Thymus (tissue), 11 donors: ENCODE results near the gene MED12L. TPM values are rescaled to one million over a fixed set of nuclear protein-coding genes. Genes with fewer than 3 reads are reported as not detected.

Source experiments
- DNase-seq, 9 donors: peaks; one replicate each; pipeline ENCODE4 v3.0.0-alpha.2; 2013; ENCODE audit warnings: low spot score in 9 of 9, low read depth in 6 of 9, missing footprints in 1 of 9
- H3K27ac ChIP-seq, 2 donors: one replicate each; pipeline ENCODE4 v1.5.1; 2013; ENCODE audit warnings: control low read depth in 1 of 2, low read depth in 1 of 2, low read length in 1 of 2, mild to moderate bottlenecking in 1 of 2, moderate library complexity in 1 of 2
- H3K27me3 ChIP-seq, 2 donors: one replicate each; pipeline ENCODE4 v1.5.1; 2013; ENCODE audit warnings: low read length in 1 of 2; ENCODE audit not compliant: control insufficient read depth in 2 of 2, insufficient read depth in 1 of 2
- H3K36me3 ChIP-seq, 2 donors: one replicate each; pipeline ENCODE4 v1.5.1; 2013; ENCODE audit warnings: low read length in 1 of 2, mild to moderate bottlenecking in 1 of 2, moderate library complexity in 1 of 2; ENCODE audit not compliant: control insufficient read depth in 2 of 2, insufficient read depth in 2 of 2
- H3K4me1 ChIP-seq, 2 donors: one replicate each; pipeline ENCODE4 v1.5.1; 2013; ENCODE audit warnings: low read length in 2 of 2; ENCODE audit not compliant: control insufficient read depth in 2 of 2, insufficient read depth in 2 of 2
- H3K4me3 ChIP-seq, 2 donors: one replicate each; pipeline ENCODE4 v1.5.1; 2013; ENCODE audit warnings: low read length in 2 of 2, control low read depth in 1 of 2, mild to moderate bottlenecking in 1 of 2
- H3K9me3 ChIP-seq, 2 donors: one replicate each; pipeline ENCODE4 v1.5.1; 2013; ENCODE audit warnings: low read length in 1 of 2, mild to moderate bottlenecking in 1 of 2; ENCODE audit not compliant: control insufficient read depth in 2 of 2, insufficient read depth in 1 of 2
- WGBS: extraction: QIAGEN DNeasy Blood & Tissue Kit; methylation state at CpG from one replicate; pipeline ENCODE4 v1.1.7; 2013; 5-methylcytosine and 5-hydroxymethylcytosine counted together
- polyA plus RNA-seq: library from polyadenylated mRNA; stranded (reverse); fragments of 200-250 nt; gene quantifications from one replicate; pipeline ENCODE4 v1.2.3, GENCODE V29; 2013
- total RNA-seq: library from RNA; stranded (reverse); fragments of 120-200 nt; gene quantifications from one replicate; pipeline ENCODE4 v1.2.4, GENCODE V29; 2013
- donor health status: healthy.

Gene MED12L
- total and polyA plus RNA-seq, 2 donors: 0.30 to 1.7 TPM

- no peaks in the 10 kb centered on the region for H3K27me3 ChIP-seq
- no peak for DNase-seq
- no peak overlapping the region for H3K4me3 ChIP-seq
- H3K4me1 ChIP-seq: peaks cover 9% of the 10 kb centered on the region in 2 donors
- WGBS: 97% methylated on average over 6 of the region's 6 CpGs
- H3K27ac ChIP-seq: no peak overlapping the region
- H3K9me3 ChIP-seq: no peaks in the 10 kb centered on the region
- no peaks in the 10 kb centered on the region for H3K36me3 ChIP-seq
These were observed 112.7 kb downstream of the MED12L start for GRCh38 chr3:151197981-151198767.

- peaks cover 9% of the 10 kb centered on the region in 2 donors for H3K4me1 ChIP-seq
- no peak overlapping the region for H3K27ac ChIP-seq
- no peaks in the 10 kb centered on the region for H3K27me3 ChIP-seq
- 96% methylated on average over 5 of the region's 5 CpGs for WGBS
- no peak for DNase-seq
- no peaks in the 10 kb centered on the region for H3K9me3 ChIP-seq
- no peak overlapping the region for H3K4me3 ChIP-seq
- no peaks in the 10 kb centered on the region for H3K36me3 ChIP-seq
These were observed 113.4 kb downstream of the MED12L start for GRCh38 chr3:151198849-151199248.

GRCh38 chr3:151199554-151200438 is 114.3 kb downstream of the MED12L start:
- Histone ChIP-seq H3K36me3 (no peaks in the 10 kb centered on the region), H3K4me3 (no peak overlapping the region), H3K27me3 (no peaks in the 10 kb centered on the region), H3K4me1 (peaks cover 9% of the 10 kb centered on the region in 2 donors), H3K27ac (peak overlapping the region; percentile 44 to 77), H3K9me3 (no peaks in the 10 kb centered on the region)
- peak in 2 of 9 donors; percentile 34 to 63 for DNase-seq
- WGBS: 44% methylated on average over 4 of the region's 4 CpGs

GRCh38 chr3:151200586-151200985 is 115.1 kb downstream of the MED12L start:
- peaks cover 12% of the 10 kb centered on the region in 2 donors for H3K4me1 ChIP-seq
- H3K4me3 ChIP-seq: peak overlapping the region in 1 of 2 donors; percentile 22
- WGBS: 94% methylated on average over 2 of the region's 2 CpGs
- DNase-seq: no peak
- no peaks in the 10 kb centered on the region for H3K9me3 ChIP-seq
- H3K27me3 ChIP-seq: no peaks in the 10 kb centered on the region
- H3K27ac ChIP-seq: no peak overlapping the region
- no peaks in the 10 kb centered on the region for H3K36me3 ChIP-seq

GRCh38 chr3:151201051-151201730 is 115.7 kb downstream of the MED12L start:
- peak overlapping the region; percentile 8 to 46 for H3K27ac ChIP-seq
- H3K9me3 ChIP-seq: no peaks in the 10 kb centered on the region
- H3K27me3 ChIP-seq: no peaks in the 10 kb centered on the region
- H3K4me1 ChIP-seq: peaks cover 13 to 15% of the 10 kb centered on the region in 2 donors
- no peak for DNase-seq
- H3K36me3 ChIP-seq: no peaks in the 10 kb centered on the region
- peak overlapping the region; percentile 1 to 22 for H3K4me3 ChIP-seq
- WGBS: 94% methylated on average over 7 of the region's 7 CpGs

- Histone ChIP-seq H3K27me3 (no peaks in the 10 kb centered on the region), H3K36me3 (no peaks in the 10 kb centered on the region), H3K27ac (peak within 1 kb of the TSS; percentile 80 to 81), H3K9me3 (no peaks in the 10 kb centered on the region), H3K4me3 (peak within 1 kb of the TSS; percentile 21 to 43), H3K4me1 (peaks cover 13 to 17% of the 10 kb centered on the region in 2 donors)
- WGBS: 18% methylated on average over 3 of the region's 3 CpGs
- DNase-seq: peak in 8 of 9 donors; percentile 34 to 89 (median 68)
These were observed 117.6 kb downstream of the MED12L start, which contains the start of gene GPR171 for GRCh38 chr3:151203051-151203420. TSS of gene GPR171 (minus strand) at chr3:151203216. CDS start at chr3:151199386, 3,830 bp downstream.

GRCh38 chr3:151204530-151205402 is 119.3 kb downstream of the MED12L start:
- WGBS: 80% methylated on average over 3 of the region's 3 CpGs
- no peak for DNase-seq

GRCh38 chr3:151205482-151205881 is 120.0 kb downstream of the MED12L start:
- 97% methylated on average over 6 of the region's 6 CpGs for WGBS
- DNase-seq: no peak
- Histone ChIP-seq H3K4me1 (peaks cover 12 to 20% of the 10 kb centered on the region in 2 donors), H3K9me3 (no peaks in the 10 kb centered on the region), H3K27me3 (no peaks in the 10 kb centered on the region), H3K36me3 (no peaks in the 10 kb centered on the region), H3K4me3 (no peak overlapping the region), H3K27ac (no peak overlapping the region)

More at GRCh38 chr3:151204530-151205402, 119.3 kb downstream of the MED12L start:
- Histone ChIP-seq H3K36me3 (no peaks in the 10 kb centered on the region), H3K4me3 (no peak overlapping the region), H3K4me1 (peaks cover 13 to 18% of the 10 kb centered on the region in 2 donors), H3K27me3 (no peaks in the 10 kb centered on the region), H3K27ac (peak overlapping the region; percentile 62 to 75), H3K9me3 (no peaks in the 10 kb centered on the region)
